ENCODE results near the gene STAM2. TPM values are rescaled to one million over a fixed set of nuclear protein-coding genes. Genes with fewer than 3 reads are reported as not detected.
"Not testable (repeated sequence)": the region's sequence is repeated elsewhere in the genome, so short reads cannot be mapped to it uniquely, and the experiment has no call there.

The STAM2 gene
- total and polyA plus RNA-seq, 2 donors (not counting 3 experiments of a cell fraction or from before 2014, with no cell fraction given), result 10.1 to 27.5 TPM

- no peak overlapping the region for H3K9ac ChIP-seq (replicated peaks; ENCODE audit: extremely low read depth, insufficient read depth, low read length)
- no peak for DNase-seq (ENCODE audit: low read depth, low spot score)
- BruUV-seq (replicated peaks), result no TSS peak
- intact Hi-C loops (cut with micrococcal nuclease) (no loop called here), dilution Hi-C loops (cut with MboI; ENCODE audit: extremely low pct_ligation_motif_present, low sequenced_read_pairs) (no loop called here)
- no peaks in the 10 kb centered on the region for H3K27me3 ChIP-seq (ENCODE audit: control insufficient read depth in 2 of 2, insufficient read depth in 2 of 2, low read length in 2 of 2)
- CTCF ChIA-PET, result no interaction called here
- H3K27ac ChIP-seq (ENCODE audit: insufficient read depth, low read depth, low read length), result no peak overlapping the region
- TF ChIP-seq GATA2 (IDR thresholded peaks at IDR 0.05; ENCODE audit: insufficient read depth, insufficient read length, low read depth, low read length) (no peak), EZH2 (IDR thresholded peaks at IDR 0.05; ENCODE audit: borderline replicate concordance, low read depth, low read length, severe bottlenecking) (no peak), MYC (IDR thresholded peaks at IDR 0.05; ENCODE audit: low read depth, low read length) (no peak), JUN (IDR thresholded peaks at IDR 0.05; ENCODE audit: borderline replicate concordance, insufficient read depth, insufficient read length, low read depth) (no peak), FOS (IDR thresholded peaks at IDR 0.05; ENCODE audit: borderline replicate concordance, insufficient read depth, low read length) (no peak)
- TF ChIP-seq, protein P1, sequence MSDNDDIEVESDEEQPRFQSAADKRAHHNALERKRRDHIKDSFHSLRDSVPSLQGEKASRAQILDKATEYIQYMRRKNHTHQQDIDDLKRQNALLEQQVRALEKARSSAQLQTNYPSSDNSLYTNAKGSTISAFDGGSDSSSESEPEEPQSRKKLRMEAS (IDR thresholded peaks at IDR 0.05; ENCODE audit: insufficient read depth, insufficient read length), result no peak
- no peaks in the 10 kb centered on the region for H3K36me3 ChIP-seq (ENCODE audit: control insufficient read depth in 2 of 2, extremely low read depth in 1 of 2, insufficient read depth in 2 of 2, low read length in 2 of 2)
- no peaks in the 10 kb centered on the region for H4K20me1 ChIP-seq (replicated peaks; ENCODE audit: control insufficient read depth, extremely low read depth, insufficient read depth, low read length)
- no peak overlapping the region for H2AFZ ChIP-seq (ENCODE audit: low read depth, low read length)
- peaks cover 48% of the 10 kb centered on the region for H3K79me2 ChIP-seq (ENCODE audit: control insufficient read depth, insufficient read depth, low read length)
- H3K4me3 ChIP-seq (replicated peaks in 1 of 3; ENCODE audit: insufficient read depth in 1 of 3, low read depth in 1 of 3, low read length in 3 of 3), result no peak overlapping the region
- POLR2A ChIA-PET, result no interaction called here
- FAIRE-seq, result no peak
- peaks cover 7% of the 10 kb centered on the region for H3K4me1 ChIP-seq (ENCODE audit: control insufficient read depth, extremely low read depth, insufficient read depth, low read length)
- H3K9me1 ChIP-seq (replicated peaks; ENCODE audit: control insufficient read depth, extremely low read depth, insufficient read depth, low read length), result no peaks in the 10 kb centered on the region
- no peak overlapping the region for H3K4me2 ChIP-seq (ENCODE audit: insufficient read depth, low read length)
- H3K9me3 ChIP-seq (replicated peaks; ENCODE audit: control insufficient read depth, insufficient read depth, low read length), result no peaks in the 10 kb centered on the region
These were observed 10.3 kb downstream of the STAM2 start for GRCh38 chr2:152165306-152165705.

GRCh38 chr2:152163669-152164068 is 11.9 kb downstream of the STAM2 start:
- BruUV-seq (replicated peaks); H3K9ac ChIP-seq (replicated peaks; ENCODE audit: extremely low read depth, insufficient read depth, low read length); H3K27me3 ChIP-seq (ENCODE audit: control insufficient read depth in 2 of 2, insufficient read depth in 2 of 2, low read length in 2 of 2); FAIRE-seq; POLR2A ChIA-PET; H3K4me2 ChIP-seq (ENCODE audit: insufficient read depth, low read length); H3K9me3 ChIP-seq (replicated peaks; ENCODE audit: control insufficient read depth, insufficient read depth, low read length); dilution Hi-C loops (cut with MboI; ENCODE audit: extremely low pct_ligation_motif_present, low sequenced_read_pairs); H2AFZ ChIP-seq (ENCODE audit: low read depth, low read length); H3K9me1 ChIP-seq (replicated peaks; ENCODE audit: control insufficient read depth, extremely low read depth, insufficient read depth, low read length); CTCF ChIA-PET; DNase-seq (ENCODE audit: low read depth, low spot score); H3K36me3 ChIP-seq (ENCODE audit: control insufficient read depth in 2 of 2, extremely low read depth in 1 of 2, insufficient read depth in 2 of 2, low read length in 2 of 2); H4K20me1 ChIP-seq (replicated peaks; ENCODE audit: control insufficient read depth, extremely low read depth, insufficient read depth, low read length); H3K4me3 ChIP-seq (replicated peaks in 1 of 3; ENCODE audit: insufficient read depth in 1 of 3, low read depth in 1 of 3, low read length in 3 of 3); H3K27ac ChIP-seq (ENCODE audit: insufficient read depth, low read depth, low read length); H3K4me1 ChIP-seq (ENCODE audit: control insufficient read depth, extremely low read depth, insufficient read depth, low read length); intact Hi-C loops (cut with micrococcal nuclease): not testable (repeated sequence)
- peaks cover 39% of the 10 kb centered on the region for H3K79me2 ChIP-seq (ENCODE audit: control insufficient read depth, insufficient read depth, low read length)

Data from endothelial cell of umbilical vein (primary cell).